H9 (cell line): ENCODE data around the gene CCDC138. TPM values are rescaled to one million over a fixed set of nuclear protein-coding genes. Genes with fewer than 3 reads are reported as not detected.

Source experiments
- DNase-seq: peaks from one replicate; pipeline ENCODE4 v3.0.0-alpha.2; 2017
- H2AFZ ChIP-seq: one replicate; pipeline ENCODE4 v1.6.1; 2013; ENCODE audit warnings: mild to moderate bottlenecking, low read length, control low read depth, moderate library complexity
- H2AK5ac ChIP-seq: 2 replicates; pipeline ENCODE4 v1.6.1; 2013; ENCODE audit warnings: low read length, control low read depth, mixed read lengths; ENCODE audit not compliant: insufficient read length
- H2BK120ac ChIP-seq: one replicate; pipeline ENCODE4 v1.6.1; 2013; ENCODE audit warnings: low read depth, mild to moderate bottlenecking, low read length, control low read depth, inconsistent platforms; ENCODE audit not compliant: poor library complexity, severe bottlenecking
- H2BK12ac ChIP-seq: 2 replicates; pipeline ENCODE4 v1.6.1; 2013; ENCODE audit warnings: low read length, control low read depth, mixed read lengths, low read depth; ENCODE audit not compliant: insufficient read length
- H2BK15ac ChIP-seq: 2 replicates; pipeline ENCODE4 v1.6.1; 2013; ENCODE audit warnings: low read depth, low read length, control low read depth
- H2BK20ac ChIP-seq: one replicate; pipeline ENCODE4 v1.6.1; 2013; ENCODE audit warnings: low read depth, mild to moderate bottlenecking, low read length, control low read depth, inconsistent platforms; ENCODE audit not compliant: poor library complexity, severe bottlenecking
- H2BK5ac ChIP-seq: 2 replicates; pipeline ENCODE4 v1.6.1; 2013; ENCODE audit warnings: low read length, control low read depth, mixed read lengths; ENCODE audit not compliant: insufficient read length
- H3K14ac ChIP-seq: 2 replicates; pipeline ENCODE4 v1.6.1; 2013; ENCODE audit warnings: low read length, control low read depth; ENCODE audit not compliant: insufficient read depth
- H3K18ac ChIP-seq: 2 replicates; pipeline ENCODE4 v1.6.1; 2013; ENCODE audit warnings: low read depth, mild to moderate bottlenecking, mixed read lengths, low read length, control low read depth; ENCODE audit not compliant: insufficient read length
- H3K23ac ChIP-seq: 2 replicates; pipeline ENCODE4 v1.6.1; 2013; ENCODE audit warnings: low read length, control low read depth, mixed read lengths, low read depth; ENCODE audit not compliant: insufficient read length
- H3K23me2 ChIP-seq: 2 replicates; pipeline ENCODE4 v1.6.1; 2013; ENCODE audit warnings: low read depth, mild to moderate bottlenecking, mixed read lengths, low read length, control low read depth; ENCODE audit not compliant: insufficient read length, poor library complexity, severe bottlenecking
- H3K27ac ChIP-seq: 2 replicates; pipeline ENCODE4 v1.5.1; 2013; ENCODE audit warnings: low read length, control low read depth, mixed read lengths, low read depth; ENCODE audit not compliant: insufficient read length
- H3K27me3 ChIP-seq: 2 replicates; pipeline ENCODE4 v1.6.1; 2013; ENCODE audit warnings: low read length, control low read depth, inconsistent platforms; ENCODE audit not compliant: insufficient read depth
- H3K4ac ChIP-seq: 2 replicates; pipeline ENCODE4 v1.6.1; 2013; ENCODE audit warnings: low read depth, mild to moderate bottlenecking, control low read depth, inconsistent platforms, low read length, moderate library complexity
- H3K4me1 ChIP-seq: 2 replicates; pipeline ENCODE4 v1.6.1; 2013; ENCODE audit warnings: low read length, control low read depth, inconsistent platforms; ENCODE audit not compliant: insufficient read depth
- H3K4me2 ChIP-seq: 2 replicates; pipeline ENCODE4 v1.6.1; 2013; ENCODE audit warnings: low read length, control low read depth, mixed read lengths; ENCODE audit not compliant: insufficient read length, insufficient read depth
- H3K56ac ChIP-seq: 2 replicates; pipeline ENCODE4 v1.6.1; 2013; ENCODE audit warnings: low read depth, mild to moderate bottlenecking, mixed read lengths, low read length, control low read depth; ENCODE audit not compliant: insufficient read length
- H3K79me1 ChIP-seq: 2 replicates; pipeline ENCODE4 v1.6.1; 2013; ENCODE audit warnings: low read depth, mild to moderate bottlenecking, moderate library complexity, low read length, control low read depth, inconsistent platforms; ENCODE audit not compliant: insufficient read depth, poor library complexity, severe bottlenecking
- H3K79me2 ChIP-seq: 2 replicates; pipeline ENCODE4 v1.6.1; 2013; ENCODE audit warnings: low read length, control low read depth, inconsistent platforms; ENCODE audit not compliant: insufficient read depth
- H3K9ac ChIP-seq: 2 replicates; pipeline ENCODE4 v1.6.1; 2013; ENCODE audit warnings: low read length, control low read depth, mixed read lengths; ENCODE audit not compliant: insufficient read length; ENCODE audit errors: extremely low read depth
- H3K9me3 ChIP-seq: one replicate; pipeline ENCODE4 v1.6.1; 2013; ENCODE audit warnings: low read depth, low read length, inconsistent platforms; ENCODE audit not compliant: control insufficient read depth
- H3T11ph ChIP-seq: one replicate; pipeline ENCODE4 v1.6.1; 2013; ENCODE audit warnings: mild to moderate bottlenecking, low read length, control low read depth, inconsistent platforms
- H4K20me1 ChIP-seq: one replicate; pipeline ENCODE4 v1.6.1; 2013; ENCODE audit not compliant: control insufficient read depth, insufficient read length, insufficient read depth
- H4K5ac ChIP-seq: 2 replicates; pipeline ENCODE4 v1.6.1; 2013; ENCODE audit warnings: low read depth, mild to moderate bottlenecking, mixed read lengths, low read length, control low read depth; ENCODE audit not compliant: insufficient read length
- H4K8ac ChIP-seq: replicated peaks from 2 replicates; pipeline ENCODE4 v1.6.1; 2013; ENCODE audit warnings: low read length, control low read depth, mixed read lengths, low read depth; ENCODE audit not compliant: insufficient read length
- H4K91ac ChIP-seq: 2 replicates; pipeline ENCODE4 v1.6.1; 2013; ENCODE audit warnings: low read depth, mild to moderate bottlenecking, moderate library complexity, mixed read lengths, low read length, control low read depth; ENCODE audit not compliant: insufficient read length
- H3K27ac Mint-ChIP-seq, 3 experiments: 2 replicates in 2 of 3; 3 replicates in 1 of 3; pipeline ENCODE4 v1.8.0; 2020 to 2021; ENCODE audit warnings: mixed read lengths in 3 of 3, mild to moderate bottlenecking in 1 of 3, moderate library complexity in 1 of 3
- H3K27me3 Mint-ChIP-seq: 2 replicates; pipeline ENCODE4 v1.8.0; 2021; ENCODE audit warnings: low read depth, mild to moderate bottlenecking, moderate library complexity, mixed read lengths
- H3K36me3 Mint-ChIP-seq, 3 experiments: 2 replicates in 2 of 3; 3 replicates in 1 of 3; pipeline ENCODE4 v1.8.0; 2020 to 2021; ENCODE audit warnings: low read depth in 3 of 3, mixed read lengths in 3 of 3; ENCODE audit not compliant: insufficient read depth in 1 of 3
- H3K4me1 Mint-ChIP-seq, 2 experiments: 2 replicates each; pipeline ENCODE4 v1.8.0; 2020; ENCODE audit warnings: mixed read lengths in 2 of 2
- H3K4me3 Mint-ChIP-seq, 2 experiments: 2 replicates in 1 of 2; 3 replicates in 1 of 2; pipeline ENCODE4 v1.8.0; 2020 to 2021; ENCODE audit warnings: mild to moderate bottlenecking in 2 of 2, mixed read lengths in 2 of 2, moderate library complexity in 1 of 2
- H3K9me3 Mint-ChIP-seq, 2 experiments: 2 replicates in 1 of 2; 3 replicates in 1 of 2; pipeline ENCODE4 v1.8.0; 2020; ENCODE audit warnings: mild to moderate bottlenecking in 2 of 2, mixed read lengths in 2 of 2, moderate library complexity in 1 of 2
- CTCF ChIP-seq: fragments of 200-600 bp; sonication (generic); conservative IDR thresholded peaks from 3 replicates; pipeline ENCODE4 v1.8.0; 2021; ENCODE audit warnings: antibody characterized with exemption, mild to moderate bottlenecking
- WGBS: extraction: QIAGEN DNeasy Blood & Tissue Kit; methylation state at CpG from one replicate; pipeline ENCODE4 v1.1.7; 2013; ENCODE audit warnings: missing lambda C conversion rate, low lambda C conversion rate, mixed read lengths; ENCODE audit not compliant: insufficient read length; ENCODE audit errors: extremely low coverage; 5-methylcytosine and 5-hydroxymethylcytosine counted together
- total RNA-seq: library from RNA; stranded (reverse); gene quantifications from 2 replicates; pipeline ENCODE4 v1.2.1, GENCODE V29; 2021

Gene CCDC138
- total RNA-seq, 1 experiment from 2014 or later, result 32.7 TPM

GRCh38 chr2:108854484-108854883, 67.9 kb downstream of the CCDC138 start:
- no peak for TF ChIP-seq CTCF

More at GRCh38 chr2:108854484-108854883, 67.9 kb downstream of the CCDC138 start:
- no peak overlapping the region for H3K14ac ChIP-seq
- H3K23ac ChIP-seq, result no peak overlapping the region
- H2BK12ac ChIP-seq, result no peak overlapping the region
- H3K4me1 Mint-ChIP-seq, result 0 out of 4 replicates have a peak, but pooled peaks cover 0 to 3% of the 10 kb centered on the region in 2 experiments
- H4K5ac ChIP-seq, result no peak overlapping the region
- no peak overlapping the region for H3K4ac ChIP-seq
- no CpG with 5 or more reads among the region's 1 CpG for WGBS
- no peaks in the 10 kb centered on the region for H3K27me3 ChIP-seq
- H3K9ac ChIP-seq, result no peak overlapping the region
- H3K56ac ChIP-seq, result no peak overlapping the region
- DNase-seq, result no peak
- H3T11ph ChIP-seq, result no peak overlapping the region
- H2AFZ ChIP-seq, result no peak overlapping the region
- no peak overlapping the region for H3K27ac Mint-ChIP-seq
- no peaks in the 10 kb centered on the region for H3K4me1 ChIP-seq
- H3K27me3 Mint-ChIP-seq, result no peaks in the 10 kb centered on the region
- no peaks in the 10 kb centered on the region for H4K20me1 ChIP-seq
- H3K9me3 ChIP-seq, result no peaks in the 10 kb centered on the region
- H3K4me3 Mint-ChIP-seq, result no peak overlapping the region
- H4K91ac ChIP-seq, result no peak overlapping the region
- no peaks in the 10 kb centered on the region for H3K79me2 ChIP-seq
- H3K18ac ChIP-seq, result no peak overlapping the region
- H2BK120ac ChIP-seq, result no peak overlapping the region
- no peaks in the 10 kb centered on the region for H3K9me3 Mint-ChIP-seq
- H3K79me1 ChIP-seq, result no peaks in the 10 kb centered on the region
- H3K27ac ChIP-seq, result no peak overlapping the region
- no peak overlapping the region for H3K4me2 ChIP-seq
- no peak overlapping the region for H2BK20ac ChIP-seq
- no peaks in the 10 kb centered on the region for H3K23me2 ChIP-seq
- peaks cover 22 to 54% (median 49%) of the 10 kb centered on the region in 3 experiments for H3K36me3 Mint-ChIP-seq
- no peak overlapping the region for H2BK15ac ChIP-seq
- no peak overlapping the region for H4K8ac ChIP-seq
- no peak overlapping the region for H2AK5ac ChIP-seq
- H2BK5ac ChIP-seq, result no peak overlapping the region
